Hepatocyte (in vitro differentiated cells): ENCODE measurements around the gene CEP85. TPM values are rescaled to one million over a fixed set of nuclear protein-coding genes. Genes with fewer than 3 reads are reported as not detected.
A peak's percentile ranks its signal among the peaks of the same experiment; 100 is the strongest.

Experiments
- DNase-seq: peaks from one replicate; pipeline ENCODE4 v3.0.0-alpha.2; 2016; ENCODE audit warnings: low spot score
- H2AFZ ChIP-seq: fragments of 200-600 bp; sonication (generic); 2 replicates; pipeline ENCODE4 v1.6.0; 2016; ENCODE audit warnings: antibody characterized with exemption, mild to moderate bottlenecking
- H3K27ac ChIP-seq: fragments of 200-600 bp; sonication (generic); 2 replicates; pipeline ENCODE4 v1.5.1; 2016; ENCODE audit warnings: mild to moderate bottlenecking
- H3K27me3 ChIP-seq: fragments of 200-600 bp; sonication (generic); 2 replicates; pipeline ENCODE4 v1.6.1; 2016
- H3K36me3 ChIP-seq: fragments of 200-600 bp; sonication (generic); replicated peaks from 2 replicates; pipeline ENCODE4 v1.5.1; 2016; ENCODE audit warnings: low read depth; ENCODE audit not compliant: insufficient read depth
- H3K4me1 ChIP-seq: fragments of 200-600 bp; sonication (generic); 2 replicates; pipeline ENCODE4 v1.5.1; 2016; ENCODE audit warnings: mild to moderate bottlenecking, moderate library complexity; ENCODE audit not compliant: insufficient read depth
- H3K4me2 ChIP-seq: fragments of 200-600 bp; sonication (generic); 2 replicates; pipeline ENCODE4 v1.6.0; 2016
- H3K4me3 ChIP-seq: fragments of 200-600 bp; sonication (generic); 2 replicates; pipeline ENCODE4 v1.5.1; 2016; ENCODE audit warnings: mild to moderate bottlenecking
- H3K79me2 ChIP-seq: fragments of 200-600 bp; sonication (generic); 2 replicates; pipeline ENCODE4 v1.6.0; 2017; ENCODE audit warnings: mild to moderate bottlenecking
- H3K9me2 ChIP-seq: fragments of 200-600 bp; sonication (generic); replicated peaks from 2 replicates; pipeline ENCODE4 v1.6.0; 2017; ENCODE audit warnings: mild to moderate bottlenecking; ENCODE audit not compliant: insufficient read depth
- H3K9me3 ChIP-seq: fragments of 200-600 bp; sonication (generic); 2 replicates; pipeline ENCODE4 v1.5.1; 2016; ENCODE audit warnings: low read depth, mild to moderate bottlenecking
- H4K20me1 ChIP-seq: fragments of 200-600 bp; sonication (generic); 2 replicates; pipeline ENCODE4 v1.6.0; 2016; ENCODE audit warnings: mild to moderate bottlenecking; ENCODE audit not compliant: insufficient read depth, poor library complexity, severe bottlenecking
- EZH2 ChIP-seq: fragments of 200-600 bp; sonication (generic); IDR thresholded peaks from 2 replicates; pipeline ENCODE4 v1.6.1; 2016; ENCODE audit warnings: antibody characterized with exemption, mild to moderate bottlenecking, borderline replicate concordance
- EZH2phosphoT487 ChIP-seq: fragments of 200-600 bp; sonication (generic); IDR thresholded peaks from one replicate; pipeline ENCODE4 v1.6.1; 2018; ENCODE audit warnings: antibody characterized with exemption, mild to moderate bottlenecking, low read depth, moderate library complexity; ENCODE audit not compliant: unreplicated experiment, severe bottlenecking
- WGBS: methylation state at CpG from one replicate; pipeline ENCODE4 v1.1.6; 2016; ENCODE audit warnings: low lambda C conversion rate; ENCODE audit errors: missing lambda C conversion rate; 5-methylcytosine and 5-hydroxymethylcytosine counted together
- polyA plus RNA-seq: library from polyadenylated mRNA; unstranded; fragments of >200 nt; fragmentation: Nextera tagmentation; extraction: Ambion mirVana; gene quantifications from 2 replicates; pipeline ENCODE4 v1.2.1, GENCODE V29; 2016
- total RNA-seq: library from RNA; depleted of rRNA; stranded (reverse); fragments of >200 nt; gene quantifications from 2 replicates; pipeline ENCODE4 v1.2.3, GENCODE V29; 2014
- TF ChIP-seq, protein P1 (sequence below): fragments of 200-600 bp; sonication (generic); IDR thresholded peaks from 2 replicates; pipeline ENCODE4 v1.5.1; 2016; ENCODE audit warnings: antibody characterized with exemption, mild to moderate bottlenecking; ENCODE audit not compliant: poor library complexity

CEP85 gene
- total and polyA plus RNA-seq, 2 experiments from 2014 or later = 12.4 to 14.6 TPM

DNA sequence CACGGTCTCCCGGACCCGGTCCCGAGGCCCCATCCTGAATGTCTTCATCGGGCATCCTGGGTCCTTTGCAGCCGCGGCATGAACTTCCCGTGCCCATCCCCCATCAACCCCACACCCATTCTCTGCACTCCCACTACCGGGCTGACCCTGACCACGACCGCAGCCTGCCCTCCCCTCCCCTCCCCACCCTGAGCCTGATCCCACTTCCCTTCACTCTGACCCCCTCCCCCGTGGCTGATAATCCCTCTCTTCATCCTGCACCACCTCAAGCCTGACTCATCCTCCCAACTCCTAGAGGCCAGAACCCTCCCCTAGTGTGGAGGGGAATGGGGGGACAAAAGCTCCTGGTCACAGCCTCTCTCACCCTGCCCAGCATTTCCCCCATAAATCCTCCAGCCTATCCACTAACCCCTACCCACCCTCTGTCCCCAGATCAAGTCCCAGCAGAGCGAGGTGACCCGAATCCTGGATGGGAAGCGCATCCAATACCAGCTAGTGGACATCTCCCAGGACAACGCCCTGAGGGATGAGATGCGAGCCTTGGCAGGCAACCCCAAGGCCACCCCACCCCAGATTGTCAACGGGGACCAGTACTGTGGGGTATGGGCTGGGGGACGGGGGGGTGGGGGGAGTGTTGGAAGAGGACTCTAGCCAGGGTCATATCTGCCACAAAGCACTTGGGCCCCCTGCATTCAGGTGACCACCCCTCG is 46.5 kb downstream of the CEP85 start:
- WGBS = 81% methylated on average over 9 of the region's 20 CpGs
- H3K27ac ChIP-seq = peak overlapping the region; percentile 94
- H3K27me3 ChIP-seq = no peaks in the 10 kb centered on the region
- H3K9me3 ChIP-seq = no peaks in the 10 kb centered on the region
- TF ChIP-seq EZH2phosphoT487 = no peak
- TF ChIP-seq, protein P1, sequence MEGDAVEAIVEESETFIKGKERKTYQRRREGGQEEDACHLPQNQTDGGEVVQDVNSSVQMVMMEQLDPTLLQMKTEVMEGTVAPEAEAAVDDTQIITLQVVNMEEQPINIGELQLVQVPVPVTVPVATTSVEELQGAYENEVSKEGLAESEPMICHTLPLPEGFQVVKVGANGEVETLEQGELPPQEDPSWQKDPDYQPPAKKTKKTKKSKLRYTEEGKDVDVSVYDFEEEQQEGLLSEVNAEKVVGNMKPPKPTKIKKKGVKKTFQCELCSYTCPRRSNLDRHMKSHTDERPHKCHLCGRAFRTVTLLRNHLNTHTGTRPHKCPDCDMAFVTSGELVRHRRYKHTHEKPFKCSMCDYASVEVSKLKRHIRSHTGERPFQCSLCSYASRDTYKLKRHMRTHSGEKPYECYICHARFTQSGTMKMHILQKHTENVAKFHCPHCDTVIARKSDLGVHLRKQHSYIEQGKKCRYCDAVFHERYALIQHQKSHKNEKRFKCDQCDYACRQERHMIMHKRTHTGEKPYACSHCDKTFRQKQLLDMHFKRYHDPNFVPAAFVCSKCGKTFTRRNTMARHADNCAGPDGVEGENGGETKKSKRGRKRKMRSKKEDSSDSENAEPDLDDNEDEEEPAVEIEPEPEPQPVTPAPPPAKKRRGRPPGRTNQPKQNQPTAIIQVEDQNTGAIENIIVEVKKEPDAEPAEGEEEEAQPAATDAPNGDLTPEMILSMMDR = no peak
- TF ChIP-seq EZH2 = no peak
- H3K4me2 ChIP-seq = peak overlapping the region; percentile 93
- peaks cover 19% of the 10 kb centered on the region for H3K79me2 ChIP-seq
- H2AFZ ChIP-seq = peak overlapping the region; percentile 41
- no peaks in the 10 kb centered on the region for H3K36me3 ChIP-seq
- no peaks in the 10 kb centered on the region for H3K9me2 ChIP-seq
- no peaks in the 10 kb centered on the region for H4K20me1 ChIP-seq
- peaks cover 62% of the 10 kb centered on the region for H3K4me1 ChIP-seq
- H3K4me3 ChIP-seq = peak overlapping the region; percentile 93
- peak; percentile 53 for DNase-seq

DNA sequence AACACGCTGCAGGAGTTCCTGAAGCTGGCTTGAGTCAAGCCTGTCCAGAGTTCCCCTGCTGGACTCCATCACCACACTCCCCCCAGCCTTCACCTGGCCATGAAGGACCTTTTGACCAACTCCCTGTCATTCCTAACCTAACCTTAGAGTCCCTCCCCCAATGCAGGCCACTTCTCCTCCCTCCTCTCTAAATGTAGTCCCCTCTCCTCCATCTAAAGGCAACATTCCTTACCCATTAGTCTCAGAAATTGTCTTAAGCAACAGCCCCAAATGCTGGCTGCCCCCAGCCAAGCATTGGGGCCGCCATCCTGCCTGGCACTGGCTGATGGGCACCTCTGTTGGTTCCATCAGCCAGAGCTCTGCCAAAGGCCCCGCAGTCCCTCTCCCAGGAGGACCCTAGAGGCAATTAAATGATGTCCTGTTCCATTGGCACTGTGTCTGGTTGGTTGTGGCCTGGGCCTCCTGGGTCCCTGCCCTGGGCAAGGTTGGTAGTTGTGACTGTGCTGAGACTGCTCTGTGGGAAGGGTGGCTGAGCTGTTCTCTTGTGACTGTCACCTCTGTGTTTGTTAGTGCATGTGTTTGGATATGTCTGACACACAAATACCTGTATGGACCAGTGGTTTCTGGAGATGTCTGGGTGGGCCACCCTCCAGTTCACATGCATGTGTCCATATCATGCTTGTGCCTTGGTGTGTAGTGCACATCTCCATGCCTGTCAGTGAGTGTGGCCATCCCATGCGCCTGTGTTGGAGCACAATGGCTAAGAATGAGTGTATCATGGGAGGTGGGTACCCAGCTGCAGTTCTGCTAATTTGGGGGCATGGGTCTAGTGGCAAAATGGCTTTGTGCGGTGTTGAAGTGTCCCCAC is 47.3 kb downstream of the CEP85 start:
- no peak overlapping the region for H3K4me3 ChIP-seq
- H3K4me2 ChIP-seq = peak overlapping the region; percentile 93
- H3K27ac ChIP-seq = peak overlapping the region; percentile 94
- no peak for TF ChIP-seq EZH2
- TF ChIP-seq, protein P1 = no peak
- no peak for TF ChIP-seq EZH2phosphoT487
- H3K9me2 ChIP-seq = no peaks in the 10 kb centered on the region
- H3K9me3 ChIP-seq = no peaks in the 10 kb centered on the region
- WGBS = 97% methylated on average over 5 of the region's 5 CpGs
- H4K20me1 ChIP-seq = no peaks in the 10 kb centered on the region
- no peak overlapping the region for H2AFZ ChIP-seq
- H3K27me3 ChIP-seq = no peaks in the 10 kb centered on the region
- no peak for DNase-seq
- peaks cover 19% of the 10 kb centered on the region for H3K79me2 ChIP-seq
- H3K36me3 ChIP-seq = no peaks in the 10 kb centered on the region
- H3K4me1 ChIP-seq = peaks cover 55% of the 10 kb centered on the region

DNA sequence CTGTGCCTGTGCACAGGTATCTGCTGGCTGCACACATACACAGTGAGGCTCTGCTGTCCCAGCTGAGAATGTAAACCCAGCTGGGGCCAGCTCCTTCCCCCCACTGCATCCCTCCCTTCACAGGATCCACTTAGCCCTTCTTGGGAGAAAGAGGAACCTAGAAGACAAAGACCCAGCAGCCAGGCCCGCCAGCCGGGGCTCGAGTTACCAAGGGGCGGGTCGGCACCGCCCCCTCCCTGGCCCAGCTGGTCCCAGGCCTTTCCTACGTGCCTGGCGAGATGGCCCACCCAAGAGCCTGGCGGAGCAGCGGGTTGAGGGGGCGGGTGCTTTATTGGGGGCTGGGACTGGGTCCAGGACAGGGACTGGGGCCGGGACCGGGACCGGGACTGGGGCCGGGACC is 48.0 kb downstream of the CEP85 start:
- 35% methylated on average over 8 of the region's 15 CpGs for WGBS
- Histone ChIP-seq H3K79me2 (peaks cover 19% of the 10 kb centered on the region), H3K36me3 (no peaks in the 10 kb centered on the region), H3K27me3 (no peaks in the 10 kb centered on the region), H3K4me3 (no peak overlapping the region), H3K4me1 (peaks cover 48% of the 10 kb centered on the region), H3K4me2 (peak overlapping the region; percentile 93), H4K20me1 (no peaks in the 10 kb centered on the region), H3K9me2 (no peaks in the 10 kb centered on the region), H3K27ac (peak overlapping the region; percentile 94), H3K9me3 (no peaks in the 10 kb centered on the region), H2AFZ (no peak overlapping the region)
- peak; percentile 63 for DNase-seq
- TF ChIP-seq, protein P1 = no peak
- TF ChIP-seq EZH2phosphoT487 (no peak), EZH2 (no peak)
